ENCODE measurements around the gene WRNIP1. TPM values are rescaled to one million over a fixed set of nuclear protein-coding genes. Genes with fewer than 3 reads are reported as not detected.

The WRNIP1 gene
- 46.7 and 53.3 TPM in 2 replicates for total RNA-seq

GRCh38 chr6:2765166-2765895 is at the start of gene WRNIP1:
WRNIP1 (plus strand) TSS chr6:2765393; CDS start chr6:2765623, 230 bp downstream.

DNA sequence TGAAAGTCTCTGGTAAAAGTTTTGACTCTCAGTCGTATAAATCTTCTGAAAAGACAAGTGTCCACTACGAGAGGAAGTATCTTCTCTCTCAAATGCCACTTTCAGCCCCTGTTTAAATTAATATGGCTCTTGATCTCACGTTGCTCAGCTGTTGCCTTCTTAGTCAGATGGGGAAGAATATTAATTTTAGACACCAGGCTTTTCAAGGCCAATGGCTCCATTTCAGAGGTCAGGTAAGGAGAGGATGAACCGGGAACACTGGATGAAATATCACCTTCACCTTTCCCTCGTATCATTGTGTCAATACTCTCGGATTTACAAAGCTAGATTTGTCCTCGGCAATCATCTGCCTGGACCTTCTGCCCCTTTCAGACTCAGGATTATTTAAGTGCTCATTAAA is 14.4 kb upstream of the WRNIP1 start, which contains the start of gene MYLK4:
Gene MYLK4 (minus strand): TSS at position 91 of the 400 bp plus-strand sequence. CDS start 1,628 bp downstream, outside the sequence.

Other genes with a start within 250 kb of the WRNIP1 start
- gene MYLK4, start 14.5 kb upstream of the WRNIP1 start, total RNA-seq, result under 0.01 and 0.18 TPM in 2 replicates
- 32.6 and 43.2 TPM in 2 replicates for gene SERPINB1, start 76.5 kb downstream of the WRNIP1 start, total RNA-seq
- 7.5 and 9.2 TPM in 2 replicates for gene SERPINB9, start 137.9 kb downstream of the WRNIP1 start, total RNA-seq
- 136 and 138 TPM in 2 replicates for gene SERPINB6, start 206.2 kb downstream of the WRNIP1 start, total RNA-seq
- gene NQO2, start 234.5 kb downstream of the WRNIP1 start, total RNA-seq, result 25.7 and 26.9 TPM in 2 replicates

All from myometrial cell (primary cell).